HCT116 (cell line): ENCODE results near the gene MAPK6. TPM values are rescaled to one million over a fixed set of nuclear protein-coding genes. Genes with fewer than 3 reads are reported as not detected.

ENCODE experiments used
- ATAC-seq: fragments of 200-7000 bp; cut with Tn5 transposase; 2 replicates; pipeline ENCODE4 v1.9.1; 2020; ENCODE audit warnings: mild to moderate bottlenecking, moderate library complexity
- BruUV-seq: library from RNA; stranded (reverse); fragments of 400-500 nt; replicated peaks from 2 replicates; lab custom pipeline; 2021; lab: Mats Ljungman, UMichigan
- CTCF ChIA-PET: fragments of 300-600 bp; sonication (Branson Sonifier 250); formaldehyde crosslinking; loops from one replicate; lab custom pipeline; 2021; ENCODE audit warnings: antibody characterized with exemption; lab: Charles Lee
- POLR2A ChIA-PET: fragments of 300-600, 350-600 bp; sonication (Branson Sonifier 250); formaldehyde crosslinking; loops from one replicate; lab custom pipeline; 2021; ENCODE audit warnings: antibody characterized with exemption; lab: Charles Lee
- RAD21 ChIA-PET, 2 experiments: fragments of 300-600 bp; sonication (Branson Sonifier 250); formaldehyde crosslinking; loops; one replicate each; lab custom pipeline; 2023; ENCODE audit warnings: low total read pairs in 2 of 2; ENCODE audit not compliant: uncharacterized antibody in 2 of 2, unreplicated experiment in 2 of 2, low non-redundant PET in 1 of 2; lab: Charles Lee
- DNase-seq: peaks from one replicate; pipeline ENCODE4 v3.0.0-alpha.2; 2010; ENCODE audit warnings: low read depth, low spot score
- H2AFZ ChIP-seq: fragments of 200-600 bp; shearing (Covaris generic), sonication (generic); 2 replicates; pipeline ENCODE4 v1.6.1; 2017; ENCODE audit warnings: low read depth, mixed run types, mixed read lengths, antibody characterized with exemption, low read length; ENCODE audit not compliant: poor library complexity, severe bottlenecking
- H3K27ac ChIP-seq: 2 replicates; pipeline ENCODE4 v1.5.1; 2012; ENCODE audit warnings: low read depth, low read length
- H3K27me3 ChIP-seq: fragments of 200-600 bp; sonication (generic); 2 replicates; pipeline ENCODE4 v1.6.1; 2016; ENCODE audit warnings: mixed run types, low read length, mixed read lengths; ENCODE audit not compliant: insufficient read depth
- H3K36me3 ChIP-seq, 2 experiments: fragments of 200-500 bp in 1 of 2; fragments of 200-600 bp in 1 of 2; sonication (Bioruptor generic) in 1 of 2; sonication (generic) in 1 of 2; 2 replicates each; pipeline versions ENCODE4 v1.5.1 to v1.6.1; 2014 to 2016; ENCODE audit warnings: low read length in 2 of 2, inconsistent platforms in 1 of 2, mixed read lengths in 1 of 2, mixed run types in 1 of 2; ENCODE audit not compliant: insufficient read depth in 2 of 2, control insufficient read depth in 1 of 2
- H3K4me1 ChIP-seq, 2 experiments: fragments of 200-600 bp in 1 of 2; sonication (generic) in 1 of 2; 2 replicates each; pipeline versions ENCODE4 v1.5.1 to v1.6.1; 2012 to 2017; ENCODE audit warnings: low read length in 2 of 2, inconsistent platforms in 1 of 2, mild to moderate bottlenecking in 1 of 2, mixed read lengths in 1 of 2, mixed run types in 1 of 2, moderate library complexity in 1 of 2; ENCODE audit not compliant: insufficient read depth in 2 of 2, control insufficient read depth in 1 of 2
- H3K4me2 ChIP-seq: fragments of 200-600 bp; sonication (generic); 2 replicates; pipeline ENCODE4 v1.6.1; 2017; ENCODE audit warnings: mixed run types, low read length, mixed read lengths
- H3K4me3 ChIP-seq, 2 experiments: fragments of 200-600 bp in 1 of 2; sonication (generic) in 1 of 2; replicated peaks in 1 of 2; 2 replicates each; pipeline ENCODE4 v1.5.1; 2011 to 2016; ENCODE audit warnings: low read length in 2 of 2, control low read depth in 1 of 2, low read depth in 1 of 2, mild to moderate bottlenecking in 1 of 2, mixed read lengths in 1 of 2, mixed run types in 1 of 2
- H3K79me2 ChIP-seq: fragments of 200-600 bp; sonication (generic); 2 replicates; pipeline ENCODE4 v1.6.1; 2017; ENCODE audit warnings: mild to moderate bottlenecking, mixed run types, low read length, moderate library complexity, mixed read lengths; ENCODE audit not compliant: insufficient read depth
- H3K9ac ChIP-seq: fragments of 200-600 bp; sonication (generic); 2 replicates; pipeline ENCODE4 v1.6.1; 2016; ENCODE audit warnings: low read length, mixed read lengths
- H3K9me2 ChIP-seq: fragments of 200-600 bp; sonication (generic), shearing (Covaris generic); 2 replicates; pipeline ENCODE4 v1.6.1; 2017; ENCODE audit warnings: mixed run types, mild to moderate bottlenecking, moderate library complexity; ENCODE audit not compliant: insufficient read depth
- H3K9me3 ChIP-seq, 2 experiments: fragments of 200-500 bp in 1 of 2; fragments of 200-600 bp in 1 of 2; sonication (Bioruptor generic) in 1 of 2; sonication (generic) in 1 of 2; 2 replicates each; pipeline ENCODE4 v1.6.1; 2014 to 2017; ENCODE audit warnings: low read length in 2 of 2, mixed read lengths in 2 of 2, inconsistent platforms in 1 of 2, low read depth in 1 of 2, mild to moderate bottlenecking in 1 of 2, mixed run types in 1 of 2, moderate library complexity in 1 of 2; ENCODE audit not compliant: control insufficient read depth in 1 of 2, insufficient read depth in 1 of 2
- H4K20me1 ChIP-seq: fragments of 200-600 bp; sonication (generic), shearing (Covaris generic); 2 replicates; pipeline ENCODE4 v1.6.1; 2017; ENCODE audit warnings: mixed run types, mild to moderate bottlenecking, moderate library complexity; ENCODE audit not compliant: insufficient read depth
- CBX3 ChIP-seq: IDR thresholded peaks from 2 replicates; pipeline ENCODE4 v1.6.1; 2012; ENCODE audit warnings: low read depth
- CTCF ChIP-seq, 3 experiments: fragments of 200-600 bp in 1 of 3; sonication (generic) in 1 of 3; IDR thresholded peaks in 2 of 3; conservative IDR thresholded peaks in 1 of 3; 2 replicates each; pipeline ENCODE4 v1.5.1; 2012 to 2017; ENCODE audit warnings: low read depth in 2 of 3, low read length in 2 of 3, antibody characterized with exemption in 1 of 3, borderline replicate concordance in 1 of 3, control low read depth in 1 of 3, mild to moderate bottlenecking in 1 of 3, mixed read lengths in 1 of 3, mixed run types in 1 of 3, moderate library complexity in 1 of 3; ENCODE audit not compliant: insufficient read depth in 1 of 3
- EGR1 ChIP-seq: IDR thresholded peaks from 2 replicates; pipeline ENCODE4 v1.6.1; 2012; ENCODE audit warnings: low read depth
- ELF1 ChIP-seq: IDR thresholded peaks from 2 replicates; pipeline ENCODE4 v1.6.1; 2012; ENCODE audit warnings: low read depth, borderline replicate concordance
- EZH2 ChIP-seq: fragments of 200-600 bp; sonication (generic); IDR thresholded peaks from 2 replicates; pipeline ENCODE4 v1.6.1; 2017; ENCODE audit warnings: antibody characterized with exemption, mixed run types
- FOSL1 ChIP-seq: IDR thresholded peaks from 2 replicates; pipeline ENCODE4 v1.6.1; 2012; ENCODE audit warnings: low read depth
- JUND ChIP-seq: IDR thresholded peaks from 2 replicates; pipeline ENCODE4 v1.6.1; 2012
- MAX ChIP-seq: IDR thresholded peaks from 2 replicates; pipeline ENCODE4 v1.6.1; 2012
- POLR2A ChIP-seq: IDR thresholded peaks from 2 replicates; pipeline ENCODE4 v1.7.0; 2011; ENCODE audit warnings: borderline replicate concordance; ENCODE audit not compliant: insufficient read depth, insufficient read length; ENCODE audit errors: extremely low read depth
- POLR2AphosphoS5 ChIP-seq: IDR thresholded peaks from 2 replicates; pipeline ENCODE4 v1.6.1; 2011; ENCODE audit warnings: mild to moderate bottlenecking, low read depth, low read length, moderate library complexity
- RAD21 ChIP-seq: IDR thresholded peaks from 2 replicates; pipeline ENCODE4 v1.6.1; 2012; ENCODE audit warnings: low read depth, mild to moderate bottlenecking
- REST ChIP-seq: IDR thresholded peaks from 2 replicates; pipeline ENCODE4 v1.6.1; 2012; ENCODE audit warnings: low read depth
- SIN3A ChIP-seq: IDR thresholded peaks from 2 replicates; pipeline ENCODE4 v1.6.1; 2012; ENCODE audit warnings: low read depth
- SP1 ChIP-seq: IDR thresholded peaks from 2 replicates; pipeline ENCODE4 v1.6.1; 2012; ENCODE audit warnings: low read depth
- SRF ChIP-seq: IDR thresholded peaks from 2 replicates; pipeline ENCODE4 v1.6.1; 2012; ENCODE audit warnings: low read depth
- TCF7L2 ChIP-seq: IDR thresholded peaks from 2 replicates; pipeline ENCODE4 v1.7.0; 2011; ENCODE audit warnings: borderline replicate concordance, inconsistent platforms; ENCODE audit not compliant: insufficient read depth, insufficient read length; ENCODE audit errors: extremely low read depth
- ZBTB33 ChIP-seq: IDR thresholded peaks from 2 replicates; pipeline ENCODE4 v1.6.1; 2011; ENCODE audit warnings: mild to moderate bottlenecking, low read length, moderate library complexity; ENCODE audit not compliant: insufficient replicate concordance; ENCODE audit errors: extremely low read depth
- ZNF274 ChIP-seq: fragments of 200-500 bp; sonication (Bioruptor generic); IDR thresholded peaks from 2 replicates; pipeline ENCODE4 v1.6.1; 2014; ENCODE audit warnings: mild to moderate bottlenecking, low read depth, low read length, inconsistent platforms
- intact Hi-C: fragments of 100-400 bp; cut with micrococcal nuclease; formaldehyde crosslinking; loops from 2 replicates; pipeline ENCODE4 v1.10.0; 2022
- total RNA-seq: library from RNA; stranded (reverse); gene quantifications from one replicate; pipeline ENCODE4 v1.2.1, GENCODE V29; 2021; ENCODE audit not compliant: unreplicated experiment

MAPK6 gene
- total RNA-seq, 1 experiment from 2014 or later = 57.4 TPM

GRCh38 chr15:52093539-52094510 lies 74.8 kb downstream of the MAPK6 start:
- H4K20me1 ChIP-seq = no peaks in the 10 kb centered on the region
- CTCF ChIA-PET = interaction anchor here (1.4 kb wide), 1 partner anchor 15 kb away, joined by 3 read pairs; no protein-coding TSS in a partner anchor
- no peaks in the 10 kb centered on the region for H3K27me3 ChIP-seq
- H3K9me3 ChIP-seq = peaks cover 0 to 8% of the 10 kb centered on the region in 2 experiments; a peak in 1 of 4 replicates
- 0 out of 2 replicates have a peak overlapping the region, but pooled peaks have one; percentile 16 for H3K27ac ChIP-seq
- H2AFZ ChIP-seq = peak overlapping the region; percentile 83
- H3K4me1 ChIP-seq = peaks cover 13 to 27% of the 10 kb centered on the region in 2 experiments
- peak; percentile 74 for ATAC-seq
- RAD21 ChIA-PET = interaction anchor here in 1 of 2 experiments (0.5 kb wide), 1 partner anchor 71 kb away, joined by 9 read pairs; no protein-coding TSS in a partner anchor
- no peak for DNase-seq
- H3K79me2 ChIP-seq = no peaks in the 10 kb centered on the region
- no peak overlapping the region for H3K4me3 ChIP-seq
- H3K9ac ChIP-seq = no peak overlapping the region
- no peak for TF ChIP-seq REST
- TF ChIP-seq EZH2 = no peak
- TF ChIP-seq CTCF (IDR thresholded peaks at IDR 0.05 in 2 of 3, conservative IDR thresholded peaks at IDR 0.05 in 1 of 3; ENCODE audit: borderline replicate concordance in 1 of 3, insufficient read depth in 1 of 3, low read depth in 2 of 3, low read length in 2 of 3) = no peak
- no peak for TF ChIP-seq FOSL1
- no peak for TF ChIP-seq POLR2AphosphoS5
- TF ChIP-seq TCF7L2 = peak; percentile 41
- no peak for TF ChIP-seq EGR1
- TF ChIP-seq JUND = no peak
- no peak for TF ChIP-seq RAD21
- TF ChIP-seq ZBTB33 = no peak
- peak; percentile 19; the same call in 1 of the 2 replicates for TF ChIP-seq SP1
- TF ChIP-seq MAX = peak; percentile 33; the same call in 1 of the 2 replicates
- no peak for TF ChIP-seq ELF1
- no peak for TF ChIP-seq CBX3
- TF ChIP-seq POLR2A = no peak
- TF ChIP-seq ZNF274 = no peak
- no peak for TF ChIP-seq SIN3A
- TF ChIP-seq SRF = no peak
- no peaks in the 10 kb centered on the region for H3K36me3 ChIP-seq
- POLR2A ChIA-PET = no interaction called here
- intact Hi-C loops = no loop called here
- H3K4me2 ChIP-seq = peak overlapping the region; percentile 37
- no peaks in the 10 kb centered on the region for H3K9me2 ChIP-seq
- no TSS peak for BruUV-seq
